Colon (tissue), 2 donors: ENCODE data around the gene H2AZ2.

Source experiments
- FAIRE-seq: peaks from 2 replicates; lab custom pipeline; 2012; peaks lifted over from hg19 to GRCh38; lab: Jason Lieb, UNC
- donor health status: control.
- donor health status: control.

The H2AZ2 gene

DNA sequence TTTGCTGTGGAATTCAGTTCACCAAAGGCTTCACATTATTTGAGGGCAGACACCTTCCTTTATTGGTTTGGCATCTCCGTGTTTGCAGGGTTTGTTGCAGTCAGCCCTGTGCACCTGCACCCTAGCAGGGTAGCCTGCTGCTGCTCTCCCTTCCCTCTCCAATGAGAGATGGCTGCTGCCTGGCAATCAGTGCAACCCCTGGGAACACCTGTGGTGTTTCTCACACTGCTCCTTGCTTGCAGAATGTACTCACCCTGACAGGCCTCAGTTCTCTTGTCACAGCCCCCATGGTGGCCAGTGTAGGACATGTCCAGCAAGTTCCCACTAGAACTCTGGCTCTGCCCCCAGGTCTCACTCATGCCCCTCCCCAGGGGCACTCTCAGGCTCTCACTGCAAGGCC lies 63.5 kb downstream of the H2AZ2 start:
- FAIRE-seq: no peak

- no peak for FAIRE-seq
Observed at GRCh38 chr7:44783407-44783806, 64.5 kb downstream of the H2AZ2 start.

- no peak for FAIRE-seq
Observed at GRCh38 chr7:44782460-44782859, 65.4 kb downstream of the H2AZ2 start.
